ENCODE results near the gene TP53BP1.
A peak's percentile ranks its signal among the peaks of the same experiment; 100 is the strongest.

TP53BP1 gene

DNA sequence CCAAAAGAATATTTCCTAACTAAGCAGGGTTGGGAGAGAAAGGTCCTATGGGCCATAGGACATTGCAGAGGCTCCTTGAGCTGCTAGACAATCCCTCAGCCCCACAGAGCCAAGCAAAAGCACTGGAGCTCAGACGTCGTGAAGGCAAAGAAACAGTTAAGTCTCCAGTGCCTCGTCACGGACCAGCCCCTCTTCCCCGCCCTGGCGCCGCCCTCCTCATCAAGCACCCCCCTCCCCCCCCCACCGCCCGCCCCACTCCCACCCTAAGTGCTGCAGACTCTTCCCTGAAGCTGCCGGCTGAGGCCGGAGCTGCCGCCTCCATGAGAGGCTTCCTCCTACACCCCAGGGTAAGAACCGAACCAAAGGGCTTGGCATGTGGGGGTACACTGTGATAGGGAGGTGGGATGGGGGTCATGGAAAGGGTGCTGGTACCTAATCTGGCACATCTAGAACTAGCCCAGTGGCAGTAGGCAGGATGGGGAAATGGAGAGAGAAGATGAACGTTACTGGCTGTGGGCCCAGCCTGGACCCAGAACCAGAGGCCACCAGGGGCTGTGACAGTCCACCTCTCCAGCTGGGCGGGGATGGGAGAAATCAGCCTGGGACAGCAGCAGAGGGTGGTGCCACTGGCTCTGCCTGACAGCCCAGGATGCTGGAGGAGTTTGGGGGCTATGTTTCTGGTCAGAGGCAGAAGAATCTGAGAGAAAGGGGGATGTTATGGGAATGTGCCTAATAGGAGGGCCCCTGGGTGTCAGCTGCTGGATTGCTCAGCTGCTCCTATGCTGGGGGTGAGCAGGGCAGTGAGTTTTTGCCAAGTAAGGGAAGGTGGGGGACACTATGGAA, 24.6 kb upstream of the TP53BP1 start, which contains the start of gene MAP1A:
MAP1A (plus strand) TSS at position 255 of the 843 bp plus-strand sequence. CDS start 3,866 bp downstream, outside the sequence.
- no peak for DNase-seq

DNA sequence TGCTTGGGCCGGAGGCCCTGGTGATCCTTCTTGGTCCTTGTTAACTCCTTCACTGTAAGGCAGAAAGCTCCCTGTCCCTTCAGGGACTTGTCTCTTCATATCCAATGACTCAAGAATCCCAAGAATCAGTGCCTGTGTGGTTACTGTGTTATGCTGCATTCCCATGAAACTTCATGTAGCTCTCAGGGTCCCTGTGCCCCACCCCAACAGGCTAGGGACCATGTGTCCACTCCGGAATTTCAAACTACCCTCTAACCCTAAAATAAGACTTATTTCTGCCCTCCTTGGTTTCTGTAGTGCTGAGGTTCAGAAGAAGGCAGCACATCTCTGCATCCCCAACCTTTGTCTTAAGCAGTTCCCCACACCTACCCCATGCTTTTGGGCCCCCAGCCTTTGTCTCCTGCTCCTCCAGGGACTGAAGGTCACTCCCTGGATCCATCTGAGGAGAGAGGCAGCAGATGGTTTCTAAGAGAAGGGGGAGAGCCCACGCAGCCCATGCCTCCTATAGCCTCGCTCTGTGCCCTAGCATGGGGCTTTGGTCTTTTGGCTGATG, 23.9 kb upstream of the TP53BP1 start:
- no peak for DNase-seq

DNA sequence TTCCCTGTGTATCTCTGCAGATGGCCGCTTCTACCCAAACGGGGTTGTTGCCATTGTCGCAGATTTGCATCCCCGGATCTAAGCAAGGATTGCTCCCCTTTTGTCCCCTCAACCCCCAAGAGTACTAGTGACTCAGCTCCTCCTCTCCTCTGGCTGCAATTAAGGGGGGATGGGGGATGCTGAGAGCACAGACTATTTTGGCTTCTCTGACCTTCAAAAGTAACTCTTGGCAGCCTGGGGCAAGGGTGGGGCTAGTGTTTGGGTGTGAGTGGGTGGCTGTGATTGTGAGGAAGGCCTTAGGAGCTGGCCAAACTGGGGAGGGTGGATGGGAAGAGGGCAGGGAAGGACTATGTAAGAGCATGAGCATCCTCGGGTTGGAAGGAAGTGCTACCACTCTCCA, 23.2 kb upstream of the TP53BP1 start:
- no peak for DNase-seq

DNA sequence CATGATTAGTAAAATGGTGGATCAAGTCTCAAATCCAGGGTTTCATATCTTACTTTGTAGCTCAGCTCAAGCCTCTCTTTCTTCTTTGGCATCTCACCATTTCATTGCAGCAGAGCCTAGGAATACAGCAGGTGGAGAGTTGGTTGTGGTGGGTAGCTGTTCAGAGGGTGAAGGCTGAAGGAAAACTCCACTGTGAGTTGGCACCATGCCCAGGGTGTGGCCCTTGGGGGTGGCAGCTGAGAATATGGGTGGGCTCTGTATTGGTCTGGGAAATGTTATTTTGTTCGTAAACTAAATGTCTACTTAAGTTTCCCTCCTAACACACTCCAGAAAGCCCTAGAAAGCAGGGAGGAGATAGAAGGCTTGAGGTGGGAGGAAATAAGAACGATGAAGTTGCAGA, 22.8 kb upstream of the TP53BP1 start:
- no peak for DNase-seq

DNA sequence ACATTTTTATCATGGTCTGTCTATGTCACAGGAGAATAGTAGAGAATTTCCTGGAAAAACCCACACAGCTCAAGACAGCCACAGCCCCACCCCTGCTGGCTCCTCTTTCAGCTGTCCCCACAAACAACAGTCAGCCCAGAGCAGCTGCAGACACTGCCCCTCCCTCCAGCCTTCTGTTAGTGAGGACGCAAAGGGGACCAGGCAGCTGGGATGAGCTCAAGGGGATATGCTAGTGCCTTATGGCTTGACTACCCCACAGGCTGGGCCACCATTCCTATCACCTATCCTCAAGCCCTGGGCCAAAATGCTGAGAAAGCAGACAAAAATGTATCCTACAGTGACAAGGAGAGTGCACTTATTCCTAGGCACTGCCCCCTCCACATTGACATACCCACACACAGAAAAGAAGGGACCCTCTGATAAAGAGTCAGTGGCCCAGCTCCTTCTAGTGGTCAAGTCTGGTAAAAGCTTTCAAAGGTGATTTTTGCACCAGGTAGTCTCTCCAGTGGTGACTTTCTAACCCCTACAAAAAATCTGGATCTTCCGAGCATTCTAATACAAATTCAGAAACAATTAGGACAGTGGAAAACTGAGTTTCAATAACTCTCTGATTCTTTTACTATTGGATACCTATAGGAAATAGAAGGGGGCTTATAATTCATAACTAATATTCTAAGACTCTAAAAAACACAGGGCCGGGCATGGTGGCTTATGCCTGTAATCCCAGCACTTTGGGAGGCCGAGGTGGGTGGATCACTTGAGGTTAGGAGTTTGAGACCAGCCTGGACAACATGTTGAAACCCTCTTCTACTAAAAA, 21.5 kb upstream of the TP53BP1 start:
- no peak for DNase-seq

DNA sequence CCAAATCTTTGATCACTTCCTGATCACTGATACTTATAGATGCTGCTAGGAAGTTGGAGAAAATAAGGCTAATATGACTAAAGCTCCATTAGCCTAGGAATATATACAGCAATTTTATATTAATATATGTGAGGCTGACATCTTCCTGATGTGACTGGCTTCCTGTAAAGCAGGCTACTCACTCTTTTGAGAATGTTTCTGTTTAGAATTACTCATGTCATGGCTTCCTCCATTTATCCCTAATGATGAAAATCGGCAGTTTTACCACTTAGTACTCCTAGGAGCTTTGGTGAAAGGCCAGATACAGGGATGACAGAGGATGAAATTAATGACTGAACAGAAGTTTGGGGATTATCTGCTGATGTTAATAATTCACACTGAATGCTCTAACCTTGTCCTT, 20.6 kb upstream of the TP53BP1 start:
- no peak for DNase-seq

DNA sequence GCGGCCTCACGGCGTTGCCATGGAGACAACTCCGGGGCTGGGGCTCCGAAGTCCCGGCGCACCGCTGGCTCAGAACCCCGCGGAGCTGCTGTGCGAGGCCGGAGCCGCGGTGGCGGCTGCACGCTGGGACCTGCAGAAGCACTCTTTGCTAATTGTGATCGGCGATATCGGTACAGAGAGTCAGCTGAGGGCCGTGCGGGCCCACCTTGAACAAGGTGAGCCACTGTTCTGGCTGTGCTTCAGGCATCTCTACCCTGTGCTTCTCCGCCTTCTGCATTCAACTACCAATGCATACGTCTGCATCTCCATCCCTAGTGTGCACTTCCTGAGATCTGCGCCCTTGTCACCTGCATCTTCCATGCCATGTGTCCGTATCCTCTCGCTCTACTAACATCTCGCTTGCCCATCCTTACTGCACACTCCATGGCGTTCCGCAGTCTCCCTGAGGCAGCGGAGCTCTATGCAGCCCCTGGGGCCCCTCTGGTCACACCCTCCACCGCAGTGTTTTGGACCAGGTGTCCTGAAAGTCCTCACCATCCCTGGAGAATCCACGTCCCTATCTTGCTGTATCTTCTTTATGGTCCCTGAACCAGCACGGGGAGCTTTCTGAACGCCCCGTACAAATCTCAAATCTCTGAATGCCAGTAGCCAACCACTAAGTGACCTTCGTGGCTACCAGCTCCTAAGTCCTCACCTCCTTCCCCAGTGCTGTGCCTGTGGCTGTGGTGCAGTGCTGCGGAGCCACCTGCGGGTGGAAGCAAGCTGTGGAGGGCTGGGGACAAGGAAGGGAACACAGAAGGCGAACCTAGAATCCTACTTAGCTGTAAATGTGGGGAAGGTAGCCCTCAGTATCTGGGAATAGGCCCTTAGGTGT, 18.3 kb upstream of the TP53BP1 start:
- no peak for DNase-seq

DNA sequence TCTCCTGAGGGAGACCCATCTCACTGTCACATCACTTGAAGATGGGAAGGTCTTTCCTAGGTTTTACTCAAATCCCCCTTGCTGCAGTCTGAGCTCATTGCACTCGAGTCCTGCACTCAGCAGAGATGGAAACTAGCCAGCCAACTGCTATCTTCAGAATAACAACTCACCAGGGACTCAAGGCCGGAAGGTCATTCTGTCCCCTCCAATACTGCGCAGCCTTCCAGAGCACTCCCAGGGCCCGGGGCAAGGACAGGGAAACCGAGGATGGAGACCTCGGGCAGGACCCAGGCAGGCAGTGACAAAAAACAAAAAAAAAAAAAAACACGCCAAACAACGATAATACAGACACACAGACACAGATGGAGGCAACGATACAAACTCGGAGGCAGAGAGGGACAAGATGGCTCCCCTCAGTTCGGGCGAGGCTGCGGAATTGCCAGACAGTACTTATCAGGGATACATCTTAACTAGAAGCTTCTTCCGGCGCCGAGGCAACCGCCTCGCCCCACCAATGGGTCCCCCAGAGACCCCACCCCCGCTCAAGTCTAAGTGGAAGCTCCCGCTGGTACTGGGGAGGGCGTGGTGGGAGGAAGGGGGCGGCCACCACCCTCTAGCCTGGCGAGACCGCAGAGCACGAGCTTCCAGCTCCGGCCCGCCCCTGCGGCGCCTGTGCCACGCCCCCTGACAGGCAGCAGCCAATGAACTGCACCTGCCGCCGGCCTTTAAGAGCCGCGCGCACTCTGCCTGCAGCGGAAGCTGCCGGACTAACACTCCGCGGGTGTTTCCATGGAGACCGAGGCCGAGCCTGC, 17.4 kb upstream of the TP53BP1 start:
- DNase-seq: peak; percentile 92

DNA sequence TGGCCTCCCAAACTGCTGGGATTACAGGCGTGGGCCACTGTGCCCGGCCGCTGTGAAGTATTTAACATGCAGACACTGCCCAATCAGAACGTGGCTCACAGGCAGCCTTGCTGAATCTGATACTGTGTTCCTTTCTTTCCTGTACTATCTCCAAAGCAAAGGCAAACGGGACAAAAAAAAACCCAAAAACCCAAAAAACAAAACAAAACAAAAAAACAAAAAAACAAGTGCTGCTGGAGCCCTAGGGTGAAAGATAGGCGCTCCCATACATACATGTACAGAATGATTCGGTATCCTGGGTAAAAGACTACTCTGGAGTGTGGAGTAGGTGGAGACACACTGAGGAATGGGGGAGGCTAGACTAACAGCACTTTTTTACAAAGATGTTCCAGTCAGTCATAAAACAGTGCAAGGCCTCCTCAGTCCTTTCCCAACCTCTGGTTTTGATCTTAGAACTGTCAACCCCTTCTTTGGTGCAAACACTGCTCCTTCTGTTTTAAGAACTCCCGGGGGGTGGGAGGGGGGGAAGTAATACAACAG, 16.8 kb upstream of the TP53BP1 start:
- no peak for DNase-seq

DNA sequence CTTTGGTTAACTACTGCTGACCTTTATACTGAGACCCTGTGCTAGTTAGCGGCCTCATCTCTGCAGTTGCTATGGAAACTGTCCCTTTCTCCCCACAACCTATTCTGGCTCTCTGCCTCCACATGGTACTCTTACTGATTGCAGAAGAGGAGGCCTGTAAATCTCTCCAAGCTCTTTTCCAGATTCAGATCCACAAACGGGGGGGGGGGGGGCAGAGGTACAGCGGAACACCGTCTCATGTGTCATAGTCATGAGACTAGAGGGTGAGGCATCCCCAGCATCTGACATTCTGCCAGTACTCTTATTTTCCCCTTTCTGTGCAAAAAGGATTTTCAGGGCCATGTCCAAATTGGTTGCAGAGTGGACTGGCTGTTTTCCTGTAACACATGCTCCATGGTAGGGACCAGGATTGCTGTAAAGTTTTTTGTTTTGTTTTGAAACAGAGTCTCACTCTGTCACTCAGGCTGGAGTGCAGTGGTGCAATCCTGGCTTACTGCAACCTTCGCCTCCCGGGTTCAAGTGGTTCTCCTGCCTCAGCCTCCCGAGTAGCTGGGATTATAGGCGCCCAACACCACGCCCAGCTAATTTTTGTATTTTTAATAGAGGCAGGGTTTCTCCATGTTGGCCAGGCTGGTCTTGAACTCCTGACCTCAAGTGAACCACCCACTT, 16.2 kb upstream of the TP53BP1 start:
- DNase-seq: no peak

DNA sequence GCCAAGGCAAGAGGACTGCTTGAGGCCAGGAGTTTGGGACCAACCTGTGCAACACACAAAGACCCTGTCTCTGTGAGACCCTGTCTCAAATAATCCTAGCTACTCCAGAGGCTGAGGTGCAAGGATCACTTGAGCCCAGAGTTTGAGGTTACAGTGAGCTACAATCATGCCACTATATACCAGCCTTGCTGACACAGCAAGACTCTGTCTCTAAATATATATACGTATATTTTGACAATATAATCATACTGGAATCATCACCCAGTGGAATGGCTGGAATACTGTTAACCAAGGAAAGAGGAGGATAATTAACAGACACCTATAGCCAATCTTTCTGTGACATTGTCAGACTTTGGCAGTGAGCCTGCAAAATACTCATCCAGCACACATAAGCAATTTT, 15.5 kb upstream of the TP53BP1 start:
- DNase-seq: no peak

DNA sequence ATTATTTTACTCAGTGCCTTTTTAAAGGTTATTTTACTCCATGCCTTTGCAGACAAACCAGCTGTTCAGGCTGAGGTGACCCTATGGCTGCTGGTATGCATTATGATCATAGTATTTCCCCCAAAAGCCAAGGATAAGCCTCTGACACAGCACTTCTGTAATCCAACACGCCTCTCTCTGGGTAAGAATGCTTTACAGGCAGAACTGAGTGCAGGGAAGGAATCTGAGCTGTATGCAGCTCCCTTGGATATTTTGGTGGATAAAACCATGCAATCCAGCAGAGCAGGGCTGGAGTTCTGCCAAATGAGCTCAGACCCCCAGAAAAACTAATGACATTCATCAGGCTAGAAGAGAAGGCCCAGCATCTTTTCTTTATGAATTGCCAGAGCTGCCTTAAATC, 12.8 kb upstream of the TP53BP1 start:
- DNase-seq: no peak

DNA sequence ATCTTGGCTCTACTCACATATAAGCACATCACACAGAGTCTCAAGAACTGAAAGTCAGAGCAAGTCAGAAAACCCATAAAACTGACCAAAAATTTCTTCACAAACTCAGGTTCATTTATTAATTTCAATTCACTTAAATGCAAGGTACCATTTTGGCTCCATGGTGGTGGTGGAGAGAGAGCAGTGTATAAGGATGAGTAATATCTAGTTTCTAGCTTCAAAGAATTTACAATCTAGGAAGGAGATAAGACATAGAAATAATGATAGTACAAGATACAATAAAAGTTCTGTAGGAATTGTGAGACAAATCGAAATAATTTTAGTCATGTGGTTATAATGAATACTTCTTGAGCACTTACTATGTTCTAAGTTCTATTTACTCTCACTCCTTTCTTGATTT, 6.7 kb upstream of the TP53BP1 start:
- DNase-seq: no peak

DNA sequence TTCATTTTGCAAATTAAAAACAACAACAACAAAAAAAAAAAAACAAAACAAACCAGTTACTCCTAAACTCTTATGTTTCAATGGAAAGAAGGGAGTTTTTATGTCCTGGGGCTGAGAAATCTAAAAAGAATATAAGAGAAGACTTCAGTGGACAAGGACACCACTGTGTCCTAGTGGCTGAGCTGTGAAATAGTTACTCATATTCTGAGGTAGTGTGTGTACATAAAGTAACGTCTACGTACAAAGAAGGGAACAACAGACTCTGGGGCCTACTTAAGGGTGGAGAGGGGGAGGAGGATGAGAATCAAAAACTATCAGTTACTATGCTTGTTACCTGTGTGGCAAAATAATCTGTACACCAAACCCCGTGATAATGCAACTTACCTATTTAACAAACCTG, 6.0 kb upstream of the TP53BP1 start:
- DNase-seq: no peak

DNA sequence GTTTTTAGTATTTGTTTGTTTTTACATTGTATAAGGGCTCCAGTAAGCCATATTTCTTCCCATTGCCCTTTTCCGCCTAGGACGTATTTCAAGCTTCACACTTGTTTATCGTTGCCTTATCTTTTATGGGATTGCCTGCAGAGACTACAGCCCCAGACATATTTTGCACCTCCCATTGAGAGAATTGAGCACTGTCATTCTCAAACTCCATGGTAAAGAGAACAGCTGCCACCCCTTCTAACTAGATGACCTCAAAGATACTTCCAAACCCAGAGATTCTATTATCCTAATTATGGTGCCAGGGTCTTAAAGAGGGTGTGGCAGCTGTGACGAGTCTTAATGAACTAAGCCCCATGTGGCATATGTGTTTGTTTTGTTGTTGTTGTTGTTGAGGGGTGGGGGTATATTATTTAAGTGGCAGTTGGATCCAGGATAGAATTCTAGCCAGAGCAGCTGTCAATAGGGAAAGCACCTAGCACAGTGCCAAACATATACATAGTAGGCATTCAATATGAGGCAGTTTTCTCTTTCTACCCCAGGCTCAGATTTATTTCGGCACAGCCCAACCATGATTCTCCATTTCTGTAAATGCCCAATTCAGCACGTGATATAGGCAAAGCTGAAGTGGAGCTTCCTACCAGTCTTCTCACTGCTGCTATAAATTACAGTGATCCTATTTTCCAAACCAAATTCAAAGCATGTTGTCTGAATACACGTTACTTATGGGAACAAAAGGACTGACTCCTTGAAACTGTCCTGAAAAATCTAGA, 932 bp upstream of the TP53BP1 start:
- DNase-seq: no peak

DNA sequence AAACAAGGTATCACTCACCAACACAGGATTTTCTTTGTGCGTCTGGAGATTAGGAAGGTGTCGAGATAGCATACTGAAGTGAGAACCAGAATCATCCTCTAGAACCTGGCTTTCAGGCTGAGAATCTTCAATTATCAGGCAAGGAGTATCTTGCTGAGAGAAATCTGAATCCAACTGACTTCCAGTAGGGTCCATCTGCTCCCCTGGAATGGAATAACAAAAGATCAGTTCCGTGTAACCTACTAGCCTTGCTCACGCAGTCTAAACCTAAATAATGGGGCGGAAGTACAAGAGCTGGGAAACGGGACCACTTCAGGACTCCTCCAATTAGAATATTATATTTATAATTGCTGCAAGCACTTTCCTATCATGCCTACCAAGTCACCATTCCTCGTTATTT, 690 bp downstream of the TP53BP1 start:
- DNase-seq: no peak

DNA sequence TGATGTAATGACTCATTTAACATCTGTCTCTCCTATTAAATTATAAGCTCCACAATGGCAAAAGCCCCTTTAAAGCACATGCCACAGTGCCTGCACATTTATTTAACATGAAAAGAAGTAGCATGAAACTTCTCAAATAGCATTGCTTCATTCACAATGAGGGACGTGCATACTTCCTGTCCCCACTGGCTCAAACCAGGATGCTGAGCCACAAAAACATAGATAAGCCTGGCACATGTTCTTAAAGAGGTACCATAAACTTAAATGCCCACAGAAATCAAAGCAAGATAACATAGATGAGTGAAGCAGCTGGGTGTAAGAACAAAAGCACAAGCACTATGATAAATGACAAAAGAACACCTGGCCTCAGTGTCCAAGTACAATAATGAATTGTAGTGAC, 3.8 kb downstream of the TP53BP1 start:
- no peak for DNase-seq

DNA sequence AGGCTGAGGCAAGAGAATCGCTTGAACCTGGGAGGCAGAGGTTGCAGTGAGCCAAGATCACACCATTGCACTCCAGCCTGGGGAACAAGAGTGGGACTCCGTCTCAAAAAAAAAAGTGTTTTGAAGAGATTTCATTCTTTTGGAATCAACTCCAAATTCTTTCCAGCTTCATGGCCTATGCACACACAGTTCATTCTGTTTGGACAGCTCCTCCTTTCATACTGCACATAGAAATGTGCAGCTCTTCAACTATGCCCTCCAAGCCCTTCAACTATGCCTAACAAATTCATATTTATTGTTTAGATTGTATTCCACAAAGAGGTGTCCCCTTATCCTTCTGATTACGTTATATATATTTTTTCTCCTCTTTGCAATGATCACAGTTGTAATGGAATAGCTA, 4.2 kb downstream of the TP53BP1 start:
- DNase-seq: no peak

DNA sequence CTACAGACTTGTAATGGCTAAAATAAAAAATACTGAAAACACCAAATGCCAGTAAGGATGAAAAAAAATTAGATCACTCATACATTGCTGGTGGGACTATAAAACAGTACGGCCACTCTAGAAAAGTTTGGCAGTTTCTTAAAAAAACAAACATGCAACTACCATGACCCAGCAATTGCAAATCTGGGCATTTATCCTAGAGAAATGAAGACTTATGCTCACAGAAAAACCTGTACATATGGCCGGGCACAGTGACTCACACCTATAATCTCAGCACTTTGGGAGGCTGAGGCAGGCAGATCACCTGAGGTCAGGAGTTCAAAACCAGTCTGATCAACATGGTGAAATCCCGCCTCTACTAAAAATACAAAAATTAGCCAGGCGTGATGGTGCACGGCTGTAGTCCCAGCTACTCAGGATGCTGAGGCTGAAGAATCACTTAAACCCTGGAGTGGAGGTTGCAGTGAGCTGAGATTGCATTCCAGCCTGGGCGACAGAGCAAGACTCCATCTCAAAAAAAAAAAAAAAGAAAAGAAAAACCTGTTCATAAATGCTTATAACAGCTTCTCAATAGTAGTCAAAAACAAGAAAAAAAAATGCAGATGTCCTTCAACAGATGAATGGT, 5.6 kb downstream of the TP53BP1 start:
- DNase-seq: no peak

DNA sequence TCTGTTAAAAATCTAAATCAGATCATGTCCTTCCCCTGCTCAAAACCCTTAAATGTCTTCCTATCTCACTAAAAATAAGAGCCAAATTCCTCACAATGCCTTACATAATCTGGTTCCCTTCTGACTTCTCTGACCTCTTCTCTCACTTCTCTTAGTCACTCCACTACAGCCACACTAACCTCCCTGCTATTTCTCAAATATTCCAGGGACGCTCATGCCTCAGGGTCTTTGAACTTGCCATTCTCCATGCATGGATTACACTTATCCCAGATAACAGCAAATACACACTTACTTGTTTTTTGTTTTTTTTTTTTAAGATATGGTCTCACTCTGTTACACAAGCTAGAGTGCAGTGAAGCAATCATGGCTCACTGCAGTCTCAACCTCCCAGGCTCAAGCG, 8.5 kb downstream of the TP53BP1 start:
- DNase-seq: no peak
